Effector memory CD8-positive, alpha-beta T cell (primary cell): Measurements from ENCODE around the gene PAIP2.
A peak's percentile ranks its signal among the peaks of the same experiment; 100 is the strongest.

Experiments
- ATAC-seq: fragments of 150-1000 bp; cut with Tn5 transposase; replicated peaks from 2 replicates; pipeline ENCODE4 v1.10.0; 2021; ENCODE audit warnings: mild to moderate bottlenecking, moderate library complexity
- DNase-seq, 3 experiments: peaks; one replicate each; pipeline ENCODE4 v3.0.0; 2021
- H3K27ac Mint-ChIP-seq, 2 donors: one replicate each; pipeline ENCODE4 v1.8.0; 2022; ENCODE audit warnings: mild to moderate bottlenecking in 2 of 2, mixed read lengths in 2 of 2, moderate library complexity in 2 of 2
- H3K27me3 Mint-ChIP-seq, 2 donors: one replicate each; pipeline ENCODE4 v1.8.0; 2022; ENCODE audit warnings: mixed read lengths in 2 of 2
- H3K36me3 Mint-ChIP-seq: one replicate; pipeline ENCODE4 v1.8.0; 2022; ENCODE audit warnings: mild to moderate bottlenecking, moderate library complexity, mixed read lengths; ENCODE audit not compliant: insufficient read depth
- H3K4me1 Mint-ChIP-seq, 2 donors: one replicate each; pipeline ENCODE4 v1.8.0; 2022; ENCODE audit warnings: low read depth in 2 of 2, mixed read lengths in 2 of 2
- H3K4me3 Mint-ChIP-seq, 2 donors: one replicate each; pipeline ENCODE4 v1.8.0; 2022; ENCODE audit warnings: mild to moderate bottlenecking in 2 of 2, mixed read lengths in 2 of 2, moderate library complexity in 2 of 2
- H3K9me3 Mint-ChIP-seq, 2 donors: one replicate each; pipeline ENCODE4 v1.8.0; 2022; ENCODE audit warnings: mixed read lengths in 2 of 2

The PAIP2 gene

GRCh38 chr5:139376364-139376763 is 34.7 kb downstream of the PAIP2 start:
- no peaks in the 10 kb centered on the region for H3K27me3 Mint-ChIP-seq
- no peak overlapping the region for H3K27ac Mint-ChIP-seq

DNA sequence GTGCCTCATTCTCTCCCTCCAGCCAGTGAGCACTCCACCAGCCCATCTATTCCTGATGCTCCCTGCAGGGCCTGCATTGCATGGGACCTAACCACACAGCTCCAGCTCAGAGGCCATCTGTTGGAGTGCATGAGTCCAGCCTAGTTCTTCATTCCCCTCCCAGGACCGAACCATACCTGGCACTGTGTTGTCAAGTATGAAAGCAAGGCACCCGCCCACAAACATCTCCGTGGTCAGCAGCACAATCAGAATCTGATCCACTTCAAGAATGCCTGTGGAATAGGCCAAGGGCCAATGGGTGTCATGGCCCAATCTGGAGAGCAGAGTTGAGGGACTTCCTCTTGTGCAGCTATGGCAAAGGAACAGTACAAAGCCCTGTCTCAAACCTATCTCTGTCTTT is 35.6 kb downstream of the PAIP2 start:
- H3K9me3 Mint-ChIP-seq = no peaks in the 10 kb centered on the region
- H3K4me1 Mint-ChIP-seq = peaks cover 0 to 8% of the 10 kb centered on the region in 2 donors
- ATAC-seq = no peak
- no peak for DNase-seq
- H3K27me3 Mint-ChIP-seq = no peaks in the 10 kb centered on the region
- H3K4me3 Mint-ChIP-seq = no peak overlapping the region
- no peak overlapping the region for H3K27ac Mint-ChIP-seq
- peaks cover 14% of the 10 kb centered on the region for H3K36me3 Mint-ChIP-seq

More at GRCh38 chr5:139376364-139376763, 34.7 kb downstream of the PAIP2 start:
- peaks cover 0 to 8% of the 10 kb centered on the region in 2 donors for H3K4me1 Mint-ChIP-seq
- no peaks in the 10 kb centered on the region for H3K9me3 Mint-ChIP-seq
- H3K36me3 Mint-ChIP-seq = peaks cover 19% of the 10 kb centered on the region
- ATAC-seq (no peak), DNase-seq (no peak)
- H3K4me3 Mint-ChIP-seq = no peak overlapping the region

GRCh38 chr5:139378101-139378825 is 36.6 kb downstream of the PAIP2 start:
- peaks cover 11% of the 10 kb centered on the region for H3K36me3 Mint-ChIP-seq
- no peaks in the 10 kb centered on the region for H3K9me3 Mint-ChIP-seq
- H3K27me3 Mint-ChIP-seq = no peaks in the 10 kb centered on the region
- H3K4me1 Mint-ChIP-seq = peaks cover 0 to 9% of the 10 kb centered on the region in 2 donors
- no peak overlapping the region for H3K4me3 Mint-ChIP-seq
- ATAC-seq (no peak), DNase-seq (no peak)
- peak overlapping the region in 1 of 2 donors; percentile 83 for H3K27ac Mint-ChIP-seq

DNA sequence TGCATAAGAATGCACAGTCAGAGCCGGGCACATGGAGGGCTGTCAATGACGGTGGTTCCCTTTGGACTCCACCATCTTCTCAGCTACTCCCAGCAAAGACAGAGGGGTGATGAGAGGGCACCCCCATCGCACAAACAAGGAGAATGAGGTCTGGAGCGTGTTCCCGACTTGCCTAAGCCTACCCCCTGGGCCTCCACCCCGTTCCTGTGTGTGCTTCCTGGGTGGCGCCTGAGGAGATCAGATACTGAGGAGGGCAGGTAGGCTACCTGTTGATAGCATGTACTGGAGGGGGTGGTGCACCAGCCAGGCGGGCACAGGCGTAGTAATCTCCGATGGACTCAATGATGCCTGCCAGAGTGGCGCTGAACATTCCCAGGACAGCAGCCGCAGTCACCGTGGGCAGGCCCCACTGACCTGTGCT is 37.3 kb downstream of the PAIP2 start:
- ATAC-seq (no peak), DNase-seq (no peak)
- Mint-ChIP-seq H3K4me3 (no peak overlapping the region), H3K27me3 (no peaks in the 10 kb centered on the region), H3K4me1 (peaks cover 0 to 14% of the 10 kb centered on the region in 2 donors), H3K9me3 (no peaks in the 10 kb centered on the region), H3K36me3 (peaks cover 7% of the 10 kb centered on the region), H3K27ac (peak overlapping the region in 1 of 2 donors; percentile 83)

DNA sequence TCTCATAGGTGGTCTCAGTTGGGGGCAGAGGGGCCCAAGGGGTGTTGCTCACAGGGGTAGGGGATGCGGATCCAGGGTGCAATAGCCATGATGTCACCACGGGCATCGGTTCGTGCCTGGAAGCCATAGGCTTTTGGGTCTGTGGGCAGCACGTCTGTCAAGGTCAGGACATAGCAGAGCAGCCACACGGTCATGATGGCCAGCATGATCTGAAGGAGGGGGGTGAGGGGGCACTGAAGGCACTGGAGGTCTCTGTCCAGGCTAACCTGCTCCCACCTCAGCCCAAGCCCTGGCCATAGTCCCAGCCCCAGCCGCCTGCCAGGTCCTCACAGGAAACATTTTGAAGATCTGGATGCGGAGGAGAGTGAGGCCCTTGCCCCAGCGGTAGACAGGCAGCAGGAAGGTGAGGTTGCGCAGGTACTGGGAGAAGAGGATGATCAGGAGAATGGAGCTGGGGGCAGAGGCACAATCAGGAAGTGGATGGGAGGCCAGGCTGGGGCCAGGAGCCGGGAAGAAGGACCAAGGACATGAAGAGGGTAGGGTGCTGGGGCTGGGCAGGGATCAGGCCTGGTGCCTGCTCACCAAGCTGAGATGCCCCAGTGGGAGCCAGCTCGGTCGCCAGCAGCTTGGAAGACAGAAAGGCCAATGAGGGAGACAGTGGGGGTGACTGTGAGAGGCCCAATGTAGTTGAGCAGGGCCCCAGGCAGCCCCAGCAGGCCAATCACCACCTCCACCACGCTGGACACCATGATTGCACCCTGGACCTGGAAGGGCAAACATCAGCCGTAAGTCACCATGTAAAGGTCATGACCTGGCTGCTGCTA is 38.2 kb downstream of the PAIP2 start:
- no peak for DNase-seq
- no peak for ATAC-seq
- peaks cover 7% of the 10 kb centered on the region for H3K36me3 Mint-ChIP-seq
- H3K4me1 Mint-ChIP-seq = peaks cover 7 to 20% of the 10 kb centered on the region in 2 donors
- no peaks in the 10 kb centered on the region for H3K27me3 Mint-ChIP-seq
- H3K4me3 Mint-ChIP-seq = no peak overlapping the region
- peak overlapping the region in 1 of 2 donors; percentile 88 for H3K27ac Mint-ChIP-seq
- H3K9me3 Mint-ChIP-seq = no peaks in the 10 kb centered on the region

DNA sequence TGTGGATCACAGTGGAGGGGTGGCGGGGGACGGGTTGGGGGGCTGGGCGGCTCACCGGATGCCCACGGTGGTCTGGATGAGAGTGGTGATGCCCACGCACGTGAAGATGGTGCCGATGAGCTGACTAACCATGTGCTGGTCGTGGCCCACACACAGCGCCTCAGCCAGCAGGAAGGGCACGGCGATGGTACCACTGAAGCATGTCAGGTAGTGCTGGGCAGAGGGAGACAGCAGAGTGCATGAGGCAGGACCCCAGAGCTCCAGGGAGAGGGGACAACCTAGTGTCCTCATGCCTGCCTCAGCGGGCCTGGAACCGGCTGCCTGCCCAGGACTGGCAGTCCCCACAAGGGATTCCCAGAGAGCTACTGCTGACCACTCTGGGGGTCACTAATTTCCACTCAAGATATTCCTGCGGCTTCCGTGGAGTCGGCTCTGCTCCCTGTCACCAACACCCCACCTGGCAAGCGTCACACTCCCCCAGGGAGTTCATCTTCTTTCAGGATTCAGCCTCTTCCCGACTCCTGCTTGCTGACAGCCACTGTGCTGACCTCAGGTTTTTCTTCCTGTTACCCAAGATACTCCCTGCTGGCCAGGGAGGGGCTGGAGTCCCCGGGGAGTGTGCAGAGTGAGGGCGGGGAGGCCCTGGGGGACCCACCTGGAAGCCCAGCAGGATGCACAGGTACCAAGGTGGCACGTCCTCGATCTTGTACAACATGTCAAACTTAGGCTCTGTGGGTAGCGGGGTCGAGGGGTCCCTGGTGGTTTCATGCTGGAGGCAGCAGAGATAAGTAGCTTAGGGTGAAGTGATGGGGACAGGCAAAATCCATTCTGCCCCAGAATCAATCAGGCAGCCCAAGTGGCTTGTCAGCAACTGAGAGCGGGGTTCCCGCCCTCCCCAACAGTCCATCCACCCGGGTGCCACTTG is 40.4 kb downstream of the PAIP2 start:
- H3K4me3 Mint-ChIP-seq = no peak overlapping the region
- H3K9me3 Mint-ChIP-seq = no peaks in the 10 kb centered on the region
- H3K27ac Mint-ChIP-seq = no peak overlapping the region
- DNase-seq (no peak), ATAC-seq (no peak)
- H3K36me3 Mint-ChIP-seq = peaks cover 14% of the 10 kb centered on the region
- H3K4me1 Mint-ChIP-seq = peaks cover 15 to 31% of the 10 kb centered on the region in 2 donors
- H3K27me3 Mint-ChIP-seq = no peaks in the 10 kb centered on the region

- Mint-ChIP-seq H3K36me3 (peaks cover 13% of the 10 kb centered on the region), H3K9me3 (no peaks in the 10 kb centered on the region), H3K4me3 (no peak overlapping the region), H3K27ac (no peak overlapping the region), H3K4me1 (peaks cover 15 to 29% of the 10 kb centered on the region in 2 donors), H3K27me3 (no peaks in the 10 kb centered on the region)
- ATAC-seq = no peak
- no peak for DNase-seq
Observed at GRCh38 chr5:139382807-139383206, 41.2 kb downstream of the PAIP2 start.

GRCh38 chr5:139383275-139383992 is 41.8 kb downstream of the PAIP2 start, which contains the start of gene SLC23A1:
Gene SLC23A1 (minus strand): TSS chr5:139383297. CDS start chr5:139383253, 44 bp downstream.
- H3K36me3 Mint-ChIP-seq = peaks cover 7% of the 10 kb centered on the region
- peaks cover 15 to 34% of the 10 kb centered on the region in 2 donors for H3K4me1 Mint-ChIP-seq
- H3K27ac Mint-ChIP-seq = peak within 1 kb of the TSS; percentile 93 to 98
- H3K9me3 Mint-ChIP-seq = no peaks in the 10 kb centered on the region
- H3K4me3 Mint-ChIP-seq = peak within 1 kb of the TSS in 1 of 2 donors; percentile 90
- H3K27me3 Mint-ChIP-seq = no peaks in the 10 kb centered on the region
- ATAC-seq (no peak), DNase-seq (no peak)

DNA sequence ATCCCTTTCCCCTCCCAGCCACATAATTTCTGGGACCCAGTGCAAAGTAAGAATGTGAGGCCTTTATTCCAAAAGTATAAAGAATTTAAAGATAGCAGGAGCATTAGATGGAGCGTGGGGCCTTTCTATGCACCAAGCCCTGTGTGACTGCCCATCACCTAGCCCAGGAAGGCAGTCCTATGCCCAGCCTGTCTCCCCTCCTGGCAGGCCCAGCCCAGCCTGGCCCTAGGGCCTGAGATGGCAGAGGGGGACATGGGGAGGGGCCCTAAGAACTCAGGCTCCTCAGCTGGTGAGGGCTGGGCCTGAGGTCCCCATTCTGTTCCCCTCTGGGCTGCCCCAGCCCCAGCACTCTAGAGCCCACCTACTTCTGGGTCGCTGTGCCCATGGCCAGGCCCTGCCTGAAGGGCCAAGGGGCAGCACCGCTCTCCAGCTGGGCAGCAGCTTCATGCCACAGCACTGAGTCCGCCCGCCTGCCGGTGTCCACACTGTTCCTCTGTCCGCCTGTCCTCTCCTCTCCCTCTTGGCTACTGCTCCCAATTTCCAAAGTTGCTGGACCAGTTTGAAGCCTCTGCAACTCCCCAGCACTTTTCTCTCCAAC is 42.4 kb downstream of the PAIP2 start:
- DNase-seq (no peak), ATAC-seq (no peak)
- peaks cover 18 to 32% of the 10 kb centered on the region in 2 donors for H3K4me1 Mint-ChIP-seq
- no peaks in the 10 kb centered on the region for H3K27me3 Mint-ChIP-seq
- no peaks in the 10 kb centered on the region for H3K9me3 Mint-ChIP-seq
- peak overlapping the region; percentile 93 to 98 for H3K27ac Mint-ChIP-seq
- H3K36me3 Mint-ChIP-seq = peaks cover 7% of the 10 kb centered on the region
- H3K4me3 Mint-ChIP-seq = peak overlapping the region; percentile 90

GRCh38 chr5:139384591-139385051 is 43.0 kb downstream of the PAIP2 start:
- peaks cover 23 to 35% of the 10 kb centered on the region in 2 donors for H3K4me1 Mint-ChIP-seq
- H3K27me3 Mint-ChIP-seq = no peaks in the 10 kb centered on the region
- ATAC-seq = no peak
- H3K36me3 Mint-ChIP-seq = peaks cover 10% of the 10 kb centered on the region
- no peak for DNase-seq
- H3K27ac Mint-ChIP-seq = peak overlapping the region; percentile 93 to 98
- H3K4me3 Mint-ChIP-seq = peak overlapping the region; percentile 90
- no peaks in the 10 kb centered on the region for H3K9me3 Mint-ChIP-seq

DNA sequence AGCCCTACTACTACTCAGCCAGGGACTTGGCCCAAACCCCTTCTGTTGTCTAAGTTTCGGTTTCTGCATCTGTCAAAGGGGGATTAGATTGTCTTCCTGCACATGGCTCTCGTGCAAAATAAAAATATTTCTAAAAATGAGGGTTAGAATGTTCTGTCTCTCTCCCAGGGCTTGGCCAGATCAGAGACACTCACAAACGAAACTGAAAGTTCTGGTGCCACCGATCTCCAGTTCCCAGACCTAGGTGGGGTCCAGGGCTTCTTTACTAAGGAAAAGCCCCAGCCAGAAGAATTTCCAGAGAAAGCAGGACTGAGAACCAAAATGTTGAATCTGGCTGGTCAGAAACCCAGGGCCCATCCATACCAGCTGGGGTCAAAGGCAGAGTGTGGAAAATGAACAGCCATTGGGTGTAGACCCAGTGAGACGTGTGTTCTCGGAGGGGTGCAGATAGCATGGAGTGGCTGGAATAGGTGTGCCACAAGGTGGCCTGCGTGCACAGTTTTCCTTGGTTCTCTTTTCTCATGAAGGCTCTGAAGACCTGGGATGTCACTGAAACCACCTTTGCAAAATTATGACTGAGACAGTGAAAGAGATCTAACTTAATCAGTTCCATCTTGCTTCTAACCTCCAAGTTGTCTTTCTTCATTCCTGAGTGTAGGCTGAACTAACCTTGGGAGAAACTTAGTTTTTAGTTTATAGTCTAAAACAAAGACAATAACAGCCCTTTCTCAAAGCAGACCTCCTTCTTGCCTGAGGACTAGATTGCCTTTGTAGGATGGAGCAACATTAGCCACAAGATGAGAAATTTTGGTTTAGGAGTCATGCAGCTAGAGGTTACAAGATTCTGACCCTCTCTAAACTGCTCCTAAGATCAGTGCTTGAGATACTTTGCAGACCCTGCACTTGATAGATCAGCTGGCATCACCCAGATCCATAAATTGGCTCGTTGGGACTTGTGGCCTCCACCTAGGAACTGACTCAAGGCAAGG is 43.7 kb downstream of the PAIP2 start:
- H3K27me3 Mint-ChIP-seq = no peaks in the 10 kb centered on the region
- no peak for DNase-seq
- ATAC-seq = peak; percentile 6
- H3K36me3 Mint-ChIP-seq = peaks cover 17% of the 10 kb centered on the region
- peaks cover 30 to 43% of the 10 kb centered on the region in 2 donors for H3K4me1 Mint-ChIP-seq
- H3K27ac Mint-ChIP-seq = peak overlapping the region; percentile 93 to 98
- no peaks in the 10 kb centered on the region for H3K9me3 Mint-ChIP-seq
- H3K4me3 Mint-ChIP-seq = peak overlapping the region; percentile 90
